Ishikawa (cell line): Measurements from ENCODE around the gene PTCHD1.

Source experiments
- CEBPB ChIP-seq: IDR thresholded peaks from 2 replicates; pipeline ENCODE4 v1.6.1; 2012
- CREB1 ChIP-seq: IDR thresholded peaks from 2 replicates; pipeline ENCODE4 v1.6.1; 2012; ENCODE audit warnings: low read depth
- EP300 ChIP-seq: IDR thresholded peaks from 2 replicates; pipeline ENCODE4 v1.6.1; 2012; ENCODE audit warnings: borderline replicate concordance
- RAD21 ChIP-seq: IDR thresholded peaks from 2 replicates; pipeline ENCODE4 v1.6.1; 2012; ENCODE audit warnings: low read depth
- TAF1 ChIP-seq: IDR thresholded peaks from 2 replicates; pipeline ENCODE4 v1.6.1; 2012; ENCODE audit warnings: low read depth, mild to moderate bottlenecking
- TEAD4 ChIP-seq: IDR thresholded peaks from 2 replicates; pipeline ENCODE4 v1.6.1; 2012
- YY1 ChIP-seq: IDR thresholded peaks from 2 replicates; pipeline ENCODE4 v1.6.1; 2012; ENCODE audit warnings: low read depth
- TF ChIP-seq, protein P1 (sequence below): IDR thresholded peaks from 2 replicates; pipeline ENCODE4 v1.6.1; 2012
- TF ChIP-seq, protein P2 (sequence below): IDR thresholded peaks from 2 replicates; pipeline ENCODE4 v1.6.1; 2012; ENCODE audit warnings: low read depth, mild to moderate bottlenecking

DNA sequence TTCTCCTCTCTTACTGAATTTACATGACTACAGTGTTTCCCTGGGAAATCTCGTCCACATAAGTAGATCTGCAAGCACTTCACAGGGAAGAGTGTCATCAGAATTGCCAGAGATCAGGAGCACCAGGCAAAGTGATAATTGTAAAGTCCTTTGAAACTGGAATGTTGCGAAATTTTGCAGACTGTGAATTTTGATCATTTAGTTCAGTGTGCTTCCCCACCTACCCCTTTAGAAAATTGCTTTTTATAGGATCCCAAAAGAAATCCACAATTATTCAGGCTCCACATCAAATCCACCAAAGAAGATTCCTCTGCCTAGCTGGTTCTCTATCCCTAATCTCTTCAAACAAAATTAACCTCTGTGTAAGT, 10.2 kb downstream of the PTCHD1 start:
- no peak for TF ChIP-seq CEBPB
- no peak for TF ChIP-seq TAF1
- TF ChIP-seq, protein P1, sequence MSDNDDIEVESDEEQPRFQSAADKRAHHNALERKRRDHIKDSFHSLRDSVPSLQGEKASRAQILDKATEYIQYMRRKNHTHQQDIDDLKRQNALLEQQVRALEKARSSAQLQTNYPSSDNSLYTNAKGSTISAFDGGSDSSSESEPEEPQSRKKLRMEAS, result no peak
- no peak for TF ChIP-seq RAD21
- TF ChIP-seq, protein P2, sequence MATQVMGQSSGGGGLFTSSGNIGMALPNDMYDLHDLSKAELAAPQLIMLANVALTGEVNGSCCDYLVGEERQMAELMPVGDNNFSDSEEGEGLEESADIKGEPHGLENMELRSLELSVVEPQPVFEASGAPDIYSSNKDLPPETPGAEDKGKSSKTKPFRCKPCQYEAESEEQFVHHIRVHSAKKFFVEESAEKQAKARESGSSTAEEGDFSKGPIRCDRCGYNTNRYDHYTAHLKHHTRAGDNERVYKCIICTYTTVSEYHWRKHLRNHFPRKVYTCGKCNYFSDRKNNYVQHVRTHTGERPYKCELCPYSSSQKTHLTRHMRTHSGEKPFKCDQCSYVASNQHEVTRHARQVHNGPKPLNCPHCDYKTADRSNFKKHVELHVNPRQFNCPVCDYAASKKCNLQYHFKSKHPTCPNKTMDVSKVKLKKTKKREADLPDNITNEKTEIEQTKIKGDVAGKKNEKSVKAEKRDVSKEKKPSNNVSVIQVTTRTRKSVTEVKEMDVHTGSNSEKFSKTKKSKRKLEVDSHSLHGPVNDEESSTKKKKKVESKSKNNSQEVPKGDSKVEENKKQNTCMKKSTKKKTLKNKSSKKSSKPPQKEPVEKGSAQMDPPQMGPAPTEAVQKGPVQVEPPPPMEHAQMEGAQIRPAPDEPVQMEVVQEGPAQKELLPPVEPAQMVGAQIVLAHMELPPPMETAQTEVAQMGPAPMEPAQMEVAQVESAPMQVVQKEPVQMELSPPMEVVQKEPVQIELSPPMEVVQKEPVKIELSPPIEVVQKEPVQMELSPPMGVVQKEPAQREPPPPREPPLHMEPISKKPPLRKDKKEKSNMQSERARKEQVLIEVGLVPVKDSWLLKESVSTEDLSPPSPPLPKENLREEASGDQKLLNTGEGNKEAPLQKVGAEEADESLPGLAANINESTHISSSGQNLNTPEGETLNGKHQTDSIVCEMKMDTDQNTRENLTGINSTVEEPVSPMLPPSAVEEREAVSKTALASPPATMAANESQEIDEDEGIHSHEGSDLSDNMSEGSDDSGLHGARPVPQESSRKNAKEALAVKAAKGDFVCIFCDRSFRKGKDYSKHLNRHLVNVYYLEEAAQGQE, result no peak
- TF ChIP-seq CREB1, result no peak
- TF ChIP-seq YY1, result no peak
- TF ChIP-seq TEAD4, result no peak
- no peak for TF ChIP-seq EP300
